ENCODE data around the gene STKLD1. TPM values are rescaled to one million over a fixed set of nuclear protein-coding genes. Genes with fewer than 3 reads are reported as not detected.

Gene STKLD1
- total RNA-seq, 1 donor from 2014 or later, result 1.2 TPM

DNA sequence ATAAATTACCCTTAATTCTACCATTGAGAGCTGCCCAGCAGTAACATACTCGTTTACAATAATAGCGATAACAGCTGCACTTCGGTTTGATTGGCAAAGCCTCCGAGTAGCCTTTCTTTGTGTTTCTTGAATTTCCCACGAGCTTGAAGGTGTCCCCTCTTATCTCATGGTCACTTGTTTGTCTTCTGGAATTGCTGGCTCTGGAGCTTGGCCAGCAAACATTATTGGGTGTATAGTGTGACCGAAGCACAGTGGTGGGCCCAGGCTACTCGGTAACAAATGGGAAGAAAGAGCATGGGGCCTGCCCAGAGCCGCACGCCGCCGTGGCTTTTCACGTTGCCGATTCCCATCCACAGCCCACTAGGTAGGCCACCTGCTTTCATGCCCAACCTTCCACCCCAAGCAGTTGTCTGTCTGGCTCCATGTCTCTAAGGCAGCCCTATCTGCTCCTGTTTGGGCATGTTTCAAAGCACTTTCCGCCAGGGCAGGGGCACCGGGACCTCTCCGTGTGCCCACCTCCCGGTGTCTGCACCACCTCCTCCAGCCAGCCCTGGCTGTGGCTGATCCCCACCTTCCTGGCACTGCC is 8.7 kb downstream of the STKLD1 start:
- TF ChIP-seq, protein P1, sequence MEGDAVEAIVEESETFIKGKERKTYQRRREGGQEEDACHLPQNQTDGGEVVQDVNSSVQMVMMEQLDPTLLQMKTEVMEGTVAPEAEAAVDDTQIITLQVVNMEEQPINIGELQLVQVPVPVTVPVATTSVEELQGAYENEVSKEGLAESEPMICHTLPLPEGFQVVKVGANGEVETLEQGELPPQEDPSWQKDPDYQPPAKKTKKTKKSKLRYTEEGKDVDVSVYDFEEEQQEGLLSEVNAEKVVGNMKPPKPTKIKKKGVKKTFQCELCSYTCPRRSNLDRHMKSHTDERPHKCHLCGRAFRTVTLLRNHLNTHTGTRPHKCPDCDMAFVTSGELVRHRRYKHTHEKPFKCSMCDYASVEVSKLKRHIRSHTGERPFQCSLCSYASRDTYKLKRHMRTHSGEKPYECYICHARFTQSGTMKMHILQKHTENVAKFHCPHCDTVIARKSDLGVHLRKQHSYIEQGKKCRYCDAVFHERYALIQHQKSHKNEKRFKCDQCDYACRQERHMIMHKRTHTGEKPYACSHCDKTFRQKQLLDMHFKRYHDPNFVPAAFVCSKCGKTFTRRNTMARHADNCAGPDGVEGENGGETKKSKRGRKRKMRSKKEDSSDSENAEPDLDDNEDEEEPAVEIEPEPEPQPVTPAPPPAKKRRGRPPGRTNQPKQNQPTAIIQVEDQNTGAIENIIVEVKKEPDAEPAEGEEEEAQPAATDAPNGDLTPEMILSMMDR (IDR thresholded peaks at IDR 0.05), result no peak
- H3K36me3 ChIP-seq, result no peaks in the 10 kb centered on the region
- intact Hi-C loops (cut with DNase I), result no loop called here
- ATAC-seq (no peak), DNase-seq (no peak)
- no peaks in the 10 kb centered on the region for H3K4me1 ChIP-seq
- no peaks in the 10 kb centered on the region for H3K9me3 ChIP-seq
- H3K27me3 ChIP-seq, result no peaks in the 10 kb centered on the region
- H3K27ac ChIP-seq, result no peak overlapping the region
- no peak overlapping the region for H3K4me3 ChIP-seq

DNA sequence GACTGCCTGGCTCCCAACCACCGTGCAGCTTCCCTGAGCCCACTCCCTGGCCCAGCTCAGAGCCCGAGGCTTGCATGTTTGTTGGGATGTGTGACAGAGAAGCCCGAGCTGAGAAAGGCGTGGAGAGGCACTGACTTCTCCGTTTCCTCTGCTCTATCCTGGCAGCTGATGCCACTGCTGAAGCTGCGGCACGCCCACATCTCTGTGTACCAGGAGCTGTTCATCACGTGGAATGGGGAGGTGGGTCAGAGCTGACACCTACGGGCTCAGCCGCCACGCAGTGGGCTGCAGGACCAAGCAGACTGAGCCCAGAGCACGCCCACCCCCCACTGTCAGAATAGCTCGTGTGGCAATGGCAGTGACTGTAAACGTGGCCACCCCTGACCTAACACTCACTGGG is 9.3 kb downstream of the STKLD1 start:
- Histone ChIP-seq H3K36me3 (no peaks in the 10 kb centered on the region), H3K4me3 (no peak overlapping the region), H3K27me3 (no peaks in the 10 kb centered on the region), H3K27ac (no peak overlapping the region), H3K9me3 (no peaks in the 10 kb centered on the region), H3K4me1 (no peaks in the 10 kb centered on the region)
- intact Hi-C loops (cut with DNase I), result no loop called here
- ATAC-seq (no peak), DNase-seq (no peak)
- TF ChIP-seq, protein P1 (IDR thresholded peaks at IDR 0.05), result no peak

DNA sequence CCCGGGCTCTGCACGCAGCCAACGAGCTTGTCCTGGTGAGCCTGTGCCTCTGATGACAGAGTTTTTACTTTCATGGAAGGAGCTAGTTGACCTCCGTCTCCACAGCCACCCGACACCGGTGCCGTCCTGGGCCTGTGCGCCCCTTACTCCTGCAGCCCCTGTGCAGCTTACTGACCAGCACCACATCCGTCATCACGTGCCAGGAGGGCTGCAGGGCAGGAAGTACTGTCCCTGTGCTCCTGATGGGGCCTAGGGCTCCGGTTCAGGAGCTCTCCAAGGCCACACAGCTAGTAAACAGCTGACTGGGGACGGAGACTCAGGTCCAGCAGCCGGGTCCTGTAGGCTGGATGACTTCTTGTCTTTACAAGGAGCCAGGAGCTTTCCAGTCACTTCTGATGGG is 10.2 kb downstream of the STKLD1 start:
- intact Hi-C loops (cut with DNase I), result no loop called here
- H3K27ac ChIP-seq, result no peak overlapping the region
- H3K4me3 ChIP-seq, result no peak overlapping the region
- ATAC-seq (no peak), DNase-seq (no peak)
- no peaks in the 10 kb centered on the region for H3K9me3 ChIP-seq
- TF ChIP-seq, protein P1 (IDR thresholded peaks at IDR 0.05), result no peak
- no peaks in the 10 kb centered on the region for H3K36me3 ChIP-seq
- H3K4me1 ChIP-seq, result no peaks in the 10 kb centered on the region
- no peaks in the 10 kb centered on the region for H3K27me3 ChIP-seq

DNA sequence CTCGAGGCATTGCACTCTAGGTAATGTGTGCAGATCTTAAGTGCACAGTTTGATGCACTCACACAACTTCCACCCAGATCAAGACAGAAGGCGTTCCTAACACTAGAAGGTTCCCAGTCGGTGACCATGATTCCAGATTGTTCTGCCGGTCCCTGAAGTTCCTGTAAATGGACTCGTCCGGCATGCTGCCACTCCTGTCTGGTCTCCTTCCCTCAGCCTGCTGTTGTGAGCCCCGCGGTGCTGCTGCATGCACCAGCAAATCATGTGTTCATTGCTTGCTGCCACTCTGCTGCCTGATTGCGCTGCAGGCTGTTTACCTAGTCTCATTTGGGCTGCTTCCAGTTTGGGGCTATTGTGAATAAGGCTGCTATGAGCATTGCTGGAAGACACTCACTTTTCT is 11.5 kb downstream of the STKLD1 start:
- no peaks in the 10 kb centered on the region for H3K36me3 ChIP-seq
- intact Hi-C loops (cut with DNase I), result no loop called here
- no peak overlapping the region for H3K4me3 ChIP-seq
- H3K9me3 ChIP-seq, result no peaks in the 10 kb centered on the region
- TF ChIP-seq, protein P1 (IDR thresholded peaks at IDR 0.05), result no peak
- no peaks in the 10 kb centered on the region for H3K27me3 ChIP-seq
- no peak for ATAC-seq
- DNase-seq, result no peak
- no peak overlapping the region for H3K27ac ChIP-seq
- H3K4me1 ChIP-seq, result no peaks in the 10 kb centered on the region

DNA sequence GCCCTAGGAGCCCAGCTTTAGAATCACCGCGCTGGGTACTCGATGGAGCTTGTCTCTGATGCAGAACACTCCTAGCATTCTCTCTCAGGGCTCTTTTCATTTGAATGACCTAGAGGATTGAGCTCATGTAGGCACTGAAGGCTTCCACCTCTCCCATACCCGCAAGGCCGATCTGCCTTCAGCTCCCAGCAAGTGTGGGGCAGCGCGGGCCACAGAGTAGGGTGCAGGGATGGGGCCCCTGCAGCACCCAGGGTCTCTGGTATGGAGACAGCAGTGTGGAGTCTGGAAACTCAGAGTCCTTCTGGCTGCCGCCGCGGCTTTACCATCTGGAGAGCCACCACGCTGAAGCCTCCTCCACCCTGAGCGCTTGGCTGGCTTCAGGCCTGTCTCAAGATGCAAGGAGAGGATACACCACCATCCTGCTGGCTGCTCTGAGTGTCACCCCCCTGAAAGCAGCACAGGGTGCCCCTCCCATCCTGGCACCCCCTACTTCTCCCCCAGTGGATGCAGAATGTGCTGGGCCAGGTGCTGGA is 12.9 kb downstream of the STKLD1 start:
- Histone ChIP-seq H3K36me3 (no peaks in the 10 kb centered on the region), H3K4me1 (no peaks in the 10 kb centered on the region), H3K27ac (no peak overlapping the region), H3K9me3 (no peaks in the 10 kb centered on the region), H3K27me3 (peaks cover 5% of the 10 kb centered on the region), H3K4me3 (no peak overlapping the region)
- intact Hi-C loops (cut with DNase I), result no loop called here
- no peak for DNase-seq
- TF ChIP-seq, protein P1 (IDR thresholded peaks at IDR 0.05), result no peak
- ATAC-seq, result no peak

DNA sequence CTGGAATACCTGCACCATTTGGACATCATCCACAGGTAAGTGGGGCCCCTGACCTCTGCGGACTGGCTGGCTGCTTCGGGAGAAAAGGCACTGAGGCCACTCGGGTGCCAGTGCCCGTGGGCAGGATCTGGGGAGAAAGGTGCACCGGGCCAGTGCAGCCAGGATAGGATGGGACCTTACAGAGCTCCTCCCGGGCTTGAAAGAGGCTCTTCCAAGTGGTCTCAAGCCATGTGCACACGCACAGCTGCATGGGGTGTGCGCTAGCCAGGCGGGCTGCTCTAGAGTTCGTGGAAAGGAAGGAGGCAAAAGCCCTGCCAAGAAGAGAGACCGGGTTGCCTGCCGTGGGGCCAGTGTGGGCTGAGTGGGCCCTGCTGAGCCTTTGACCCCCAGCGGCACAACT is 13.4 kb downstream of the STKLD1 start:
- no peaks in the 10 kb centered on the region for H3K36me3 ChIP-seq
- no peak overlapping the region for H3K27ac ChIP-seq
- ATAC-seq (no peak), DNase-seq (no peak)
- peaks cover 6% of the 10 kb centered on the region for H3K27me3 ChIP-seq
- intact Hi-C loops (cut with DNase I), result no loop called here
- TF ChIP-seq, protein P1 (IDR thresholded peaks at IDR 0.05), result no peak
- H3K4me3 ChIP-seq, result no peak overlapping the region
- no peaks in the 10 kb centered on the region for H3K9me3 ChIP-seq
- no peaks in the 10 kb centered on the region for H3K4me1 ChIP-seq

Measured in upper lobe of right lung (tissue), 1 donor.